ENCODE measurements around the gene STIM2.

Gene STIM2

DNA sequence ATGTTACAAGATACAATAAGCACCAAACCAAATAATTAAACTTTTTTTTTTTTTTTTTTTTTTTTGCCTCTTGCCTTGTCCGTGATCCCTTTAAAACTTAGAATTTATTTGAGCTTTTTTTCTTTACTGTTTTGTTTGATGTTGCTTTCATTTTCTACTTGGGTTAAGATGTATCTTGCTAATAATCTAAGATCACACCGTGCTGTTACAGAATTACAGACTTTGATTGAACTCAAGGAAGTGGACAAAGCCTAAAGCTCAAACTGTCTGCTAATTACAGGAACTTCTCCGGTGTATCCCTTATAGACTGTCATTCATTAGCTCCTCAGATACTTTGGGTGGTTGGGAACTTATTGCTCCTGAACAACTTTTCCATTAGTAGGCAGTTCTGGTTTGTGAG is 26.5 kb downstream of the STIM2 start:
- H4K20me1 ChIP-seq (ENCODE audit: insufficient read depth, low read length, poor library complexity, severe bottlenecking): peaks cover 4% of the 10 kb centered on the region
- no peaks in the 10 kb centered on the region for H3K36me3 ChIP-seq (ENCODE audit: insufficient read depth, low read length)
- H3K4me2 ChIP-seq (ENCODE audit: low read depth, low read length, poor library complexity, severe bottlenecking): peak overlapping the region; percentile 68
- H3K4me1 ChIP-seq (ENCODE audit: insufficient read depth, low read length, poor library complexity, severe bottlenecking): peaks cover 38% of the 10 kb centered on the region
- H3F3A ChIP-seq (ENCODE audit: low read depth): no peaks in the 10 kb centered on the region
- H3K79me2 ChIP-seq (ENCODE audit: insufficient read depth, low read length): peaks cover 54% of the 10 kb centered on the region
- TF ChIP-seq EZH2phosphoT487 (IDR thresholded peaks at IDR 0.05; ENCODE audit: borderline replicate concordance) (no peak), CTCF (conservative IDR thresholded peaks at IDR 0.05; ENCODE audit: low read length) (no peak)
- H3K27me3 ChIP-seq (ENCODE audit: insufficient read depth, low read length, poor library complexity, severe bottlenecking): no peaks in the 10 kb centered on the region
- H3K4me3 ChIP-seq (ENCODE audit: low read length, poor library complexity, severe bottlenecking): peak overlapping the region; percentile 16
- no peak overlapping the region for H3K9ac ChIP-seq (ENCODE audit: low read depth, low read length, poor library complexity, severe bottlenecking)
- no peaks in the 10 kb centered on the region for H3K9me2 ChIP-seq (replicated peaks; ENCODE audit: low read depth, low read length)
- no peaks in the 10 kb centered on the region for H3K9me3 ChIP-seq (ENCODE audit: insufficient read depth, low read depth, low read length)
- H2AFZ ChIP-seq (ENCODE audit: low read length): no peak overlapping the region

DNA sequence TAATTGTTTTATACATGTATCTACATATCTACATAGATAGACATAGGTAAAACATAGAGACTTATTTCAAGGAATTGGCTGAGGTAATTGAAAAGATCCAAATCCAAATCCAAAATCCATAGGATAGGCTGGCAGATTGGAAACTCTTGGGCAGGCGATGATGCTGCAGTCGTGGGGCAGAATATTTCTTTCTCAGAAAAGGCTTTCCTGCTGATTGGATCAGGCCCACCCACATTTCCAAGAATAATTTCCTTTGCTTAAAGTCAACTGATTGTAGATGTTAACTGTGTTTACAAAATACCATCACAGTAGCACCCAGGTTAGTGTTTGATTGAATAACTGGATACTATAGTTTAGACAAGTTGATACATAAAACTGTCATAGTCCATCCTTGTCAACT is 27.2 kb downstream of the STIM2 start:
- no peak for TF ChIP-seq CTCF (conservative IDR thresholded peaks at IDR 0.05; ENCODE audit: low read length)
- no peak for TF ChIP-seq EZH2phosphoT487 (IDR thresholded peaks at IDR 0.05; ENCODE audit: borderline replicate concordance)
- H3K4me3 ChIP-seq (ENCODE audit: low read length, poor library complexity, severe bottlenecking): no peak overlapping the region
- no peaks in the 10 kb centered on the region for H3K9me3 ChIP-seq (ENCODE audit: insufficient read depth, low read depth, low read length)
- H3K36me3 ChIP-seq (ENCODE audit: insufficient read depth, low read length): no peaks in the 10 kb centered on the region
- H3K27me3 ChIP-seq (ENCODE audit: insufficient read depth, low read length, poor library complexity, severe bottlenecking): no peaks in the 10 kb centered on the region
- no peak overlapping the region for H3K4me2 ChIP-seq (ENCODE audit: low read depth, low read length, poor library complexity, severe bottlenecking)
- H3F3A ChIP-seq (ENCODE audit: low read depth): no peaks in the 10 kb centered on the region
- peaks cover 38% of the 10 kb centered on the region for H3K4me1 ChIP-seq (ENCODE audit: insufficient read depth, low read length, poor library complexity, severe bottlenecking)
- no peaks in the 10 kb centered on the region for H3K9me2 ChIP-seq (replicated peaks; ENCODE audit: low read depth, low read length)
- H3K9ac ChIP-seq (ENCODE audit: low read depth, low read length, poor library complexity, severe bottlenecking): no peak overlapping the region
- no peak overlapping the region for H2AFZ ChIP-seq (ENCODE audit: low read length)
- H3K79me2 ChIP-seq (ENCODE audit: insufficient read depth, low read length): peaks cover 49% of the 10 kb centered on the region
- H4K20me1 ChIP-seq (ENCODE audit: insufficient read depth, low read length, poor library complexity, severe bottlenecking): peaks cover 4% of the 10 kb centered on the region

GRCh38 chr4:26889356-26889755 is 28.7 kb downstream of the STIM2 start:
- H3K27me3 ChIP-seq (ENCODE audit: insufficient read depth, low read length, poor library complexity, severe bottlenecking): no peaks in the 10 kb centered on the region
- TF ChIP-seq CTCF (conservative IDR thresholded peaks at IDR 0.05; ENCODE audit: low read length) (no peak), EZH2phosphoT487 (IDR thresholded peaks at IDR 0.05; ENCODE audit: borderline replicate concordance) (no peak)
- H3K4me2 ChIP-seq (ENCODE audit: low read depth, low read length, poor library complexity, severe bottlenecking): no peak overlapping the region
- no peaks in the 10 kb centered on the region for H3K9me3 ChIP-seq (ENCODE audit: insufficient read depth, low read depth, low read length)
- H3K9ac ChIP-seq (ENCODE audit: low read depth, low read length, poor library complexity, severe bottlenecking): no peak overlapping the region
- H3K4me3 ChIP-seq (ENCODE audit: low read length, poor library complexity, severe bottlenecking): no peak overlapping the region
- no peak overlapping the region for H2AFZ ChIP-seq (ENCODE audit: low read length)
- H3F3A ChIP-seq (ENCODE audit: low read depth): no peaks in the 10 kb centered on the region
- H3K36me3 ChIP-seq (ENCODE audit: insufficient read depth, low read length): no peaks in the 10 kb centered on the region
- no peaks in the 10 kb centered on the region for H3K9me2 ChIP-seq (replicated peaks; ENCODE audit: low read depth, low read length)
- peaks cover 4% of the 10 kb centered on the region for H4K20me1 ChIP-seq (ENCODE audit: insufficient read depth, low read length, poor library complexity, severe bottlenecking)
- H3K4me1 ChIP-seq (ENCODE audit: insufficient read depth, low read length, poor library complexity, severe bottlenecking): peaks cover 29% of the 10 kb centered on the region
- H3K79me2 ChIP-seq (ENCODE audit: insufficient read depth, low read length): peaks cover 38% of the 10 kb centered on the region
